Skeletal muscle tissue (tissue), 4 donors: ENCODE data around the gene SETD2. TPM values are rescaled to one million over a fixed set of nuclear protein-coding genes. Genes with fewer than 3 reads are reported as not detected.

Source experiments
- H3K27ac ChIP-seq: one replicate; pipeline ENCODE4 v1.7.0; 2013; ENCODE audit warnings: mild to moderate bottlenecking, low read depth, low read length, inconsistent platforms
- H3K27me3 ChIP-seq, 3 donors: one replicate each; pipeline ENCODE4 v1.7.0; 2013; ENCODE audit warnings: low read length in 3 of 3; ENCODE audit not compliant: control insufficient read depth in 3 of 3, insufficient read depth in 3 of 3
- H3K36me3 ChIP-seq, 3 donors: one replicate each; pipeline ENCODE4 v1.7.0; 2013; ENCODE audit warnings: low read length in 3 of 3; ENCODE audit not compliant: control insufficient read depth in 3 of 3, insufficient read depth in 3 of 3
- H3K4me1 ChIP-seq, 3 donors: one replicate each; pipeline ENCODE4 v1.7.0; 2013; ENCODE audit warnings: low read length in 3 of 3, mild to moderate bottlenecking in 3 of 3; ENCODE audit not compliant: control insufficient read depth in 3 of 3, insufficient read depth in 3 of 3
- H3K4me3 ChIP-seq, 3 donors: one replicate each; pipeline ENCODE4 v1.7.0; 2013; ENCODE audit warnings: low read length in 3 of 3
- H3K9ac ChIP-seq, 3 donors: one replicate each; pipeline ENCODE4 v1.7.0; 2013; ENCODE audit warnings: low read length in 3 of 3, mild to moderate bottlenecking in 3 of 3, moderate library complexity in 2 of 3, low read depth in 1 of 3
- H3K9me3 ChIP-seq, 3 donors: one replicate each; pipeline ENCODE4 v1.7.0; 2013; ENCODE audit warnings: low read length in 3 of 3; ENCODE audit not compliant: control insufficient read depth in 3 of 3
- total RNA-seq: library from RNA; depleted of rRNA; stranded (reverse); fragments of >200 nt; gene quantifications from one replicate; pipeline ENCODE4 v1.2.3, GENCODE V29; 2014
- donor health status: Osteomylitis.

SETD2 gene
- total RNA-seq, 1 donor from 2014 or later = 48.5 TPM

DNA sequence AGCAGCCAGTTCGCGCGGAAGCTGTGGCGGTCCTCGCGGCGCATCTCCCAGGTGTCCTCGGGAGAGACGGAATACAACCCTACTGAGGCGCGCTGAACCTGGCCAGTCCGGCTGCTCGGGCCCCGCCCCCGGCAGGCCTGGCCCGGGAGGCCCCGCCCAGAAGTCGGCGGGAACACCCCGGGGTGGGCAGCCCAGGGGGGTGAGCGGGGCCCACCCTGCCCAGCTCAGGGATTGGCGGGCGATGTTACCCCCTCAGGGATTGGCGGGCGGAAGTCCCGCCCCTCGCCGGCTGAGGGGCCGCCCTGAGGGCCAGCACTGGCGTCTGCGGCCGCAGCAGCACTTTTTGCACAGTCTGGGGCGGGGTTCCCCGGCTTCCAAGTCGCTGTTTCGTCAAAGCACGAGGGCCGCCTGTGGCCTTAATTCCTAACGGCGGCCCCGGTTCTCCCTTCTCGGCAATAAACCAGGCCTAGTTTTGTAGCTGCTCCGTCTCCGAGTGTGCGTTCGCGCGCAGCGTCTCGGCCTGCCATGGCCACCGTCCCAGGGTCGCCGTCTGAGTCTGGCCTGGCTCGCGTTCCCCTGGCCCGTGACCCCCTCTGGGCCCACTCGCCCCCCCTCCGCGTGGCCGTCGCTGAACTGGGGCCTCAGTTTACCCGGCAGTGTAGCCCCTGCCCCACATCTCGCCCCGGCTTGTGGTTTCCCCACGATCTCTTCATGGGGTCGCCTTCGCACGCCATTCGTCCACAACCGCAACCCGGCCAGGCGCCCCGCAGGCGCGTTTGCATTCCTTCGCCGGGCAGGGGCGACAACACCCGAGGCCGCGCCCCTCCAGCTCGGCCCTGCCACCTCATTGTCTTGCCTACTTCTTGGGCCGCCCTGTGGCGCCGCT is 154.4 kb downstream of the SETD2 start:
- peak overlapping the region; percentile 83 for H3K27ac ChIP-seq
- peaks cover 11 to 20% (median 19%) of the 10 kb centered on the region in 3 donors for H3K4me1 ChIP-seq
- H3K36me3 ChIP-seq = peaks cover 15 to 18% (median 16%) of the 10 kb centered on the region in 3 donors
- H3K9me3 ChIP-seq = no peaks in the 10 kb centered on the region
- H3K27me3 ChIP-seq = no peaks in the 10 kb centered on the region
- peak overlapping the region; percentile 87 to 93 (median 87) for H3K9ac ChIP-seq
- H3K4me3 ChIP-seq = peak overlapping the region; percentile 80 to 86 (median 85)

DNA sequence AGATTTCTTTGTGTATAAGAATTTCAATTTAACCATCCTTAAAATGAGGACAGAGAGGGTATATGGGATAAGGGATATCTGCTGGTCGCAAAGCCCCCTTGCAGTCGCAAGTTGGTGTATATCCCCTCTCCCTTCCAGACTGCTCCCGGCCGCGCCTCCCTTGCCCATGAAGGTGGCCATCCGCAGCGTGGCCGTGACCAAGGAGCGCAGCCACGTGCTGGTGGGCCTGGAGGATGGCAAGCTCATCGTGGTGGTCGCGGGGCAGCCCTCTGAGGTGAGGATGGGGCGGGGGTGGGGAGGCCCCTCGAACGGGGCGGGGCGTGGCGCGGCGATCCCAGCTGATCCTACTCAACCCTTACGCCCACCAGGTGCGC is 155.1 kb downstream of the SETD2 start:
- H3K9me3 ChIP-seq = no peaks in the 10 kb centered on the region
- peak overlapping the region in 2 of 3 donors; percentile 50 to 87 for H3K9ac ChIP-seq
- H3K4me3 ChIP-seq = peak overlapping the region; percentile 38 to 86 (median 61)
- H3K4me1 ChIP-seq = peaks cover 11 to 19% (median 19%) of the 10 kb centered on the region in 3 donors
- peaks cover 13 to 18% (median 15%) of the 10 kb centered on the region in 3 donors for H3K36me3 ChIP-seq
- H3K27me3 ChIP-seq = no peaks in the 10 kb centered on the region
- H3K27ac ChIP-seq = peak overlapping the region; percentile 83

GRCh38 chr3:47008234-47008796 is 155.6 kb downstream of the SETD2 start:
- peak overlapping the region in 1 of 3 donors; percentile 16 for H3K9ac ChIP-seq
- no peak overlapping the region for H3K4me3 ChIP-seq
- H3K27me3 ChIP-seq = no peaks in the 10 kb centered on the region
- H3K4me1 ChIP-seq = peaks cover 11 to 19% (median 19%) of the 10 kb centered on the region in 3 donors
- H3K36me3 ChIP-seq = peaks cover 13 to 21% (median 16%) of the 10 kb centered on the region in 3 donors
- no peaks in the 10 kb centered on the region for H3K9me3 ChIP-seq
- H3K27ac ChIP-seq = no peak overlapping the region

GRCh38 chr3:47007482-47008233 is 156.3 kb downstream of the SETD2 start:
- Histone ChIP-seq H3K9ac (no peak overlapping the region), H3K27ac (no peak overlapping the region), H3K27me3 (no peaks in the 10 kb centered on the region), H3K9me3 (no peaks in the 10 kb centered on the region), H3K36me3 (peaks cover 16 to 26% (median 20%) of the 10 kb centered on the region in 3 donors), H3K4me1 (peaks cover 10 to 17% (median 16%) of the 10 kb centered on the region in 3 donors), H3K4me3 (no peak overlapping the region)

GRCh38 chr3:47007001-47007400 is 156.9 kb downstream of the SETD2 start:
- Histone ChIP-seq H3K27me3 (no peaks in the 10 kb centered on the region), H3K9ac (no peak overlapping the region), H3K4me1 (peaks cover 8 to 17% (median 11%) of the 10 kb centered on the region in 3 donors), H3K36me3 (peaks cover 16 to 30% (median 19%) of the 10 kb centered on the region in 3 donors), H3K27ac (no peak overlapping the region), H3K4me3 (no peak overlapping the region), H3K9me3 (no peaks in the 10 kb centered on the region)

- peaks cover 19 to 38% (median 24%) of the 10 kb centered on the region in 3 donors for H3K36me3 ChIP-seq
- H3K4me3 ChIP-seq = no peak overlapping the region
- no peak overlapping the region for H3K9ac ChIP-seq
- no peaks in the 10 kb centered on the region for H3K9me3 ChIP-seq
- no peaks in the 10 kb centered on the region for H3K27me3 ChIP-seq
- H3K4me1 ChIP-seq = peaks cover 8 to 17% (median 11%) of the 10 kb centered on the region in 3 donors
- H3K27ac ChIP-seq = no peak overlapping the region
These were observed 157.7 kb downstream of the SETD2 start for GRCh38 chr3:47006145-47006651.

- Histone ChIP-seq H3K36me3 (peaks cover 21 to 43% (median 25%) of the 10 kb centered on the region in 3 donors), H3K27ac (no peak overlapping the region), H3K9me3 (no peaks in the 10 kb centered on the region), H3K4me3 (no peak overlapping the region), H3K27me3 (no peaks in the 10 kb centered on the region), H3K9ac (no peak overlapping the region), H3K4me1 (peaks cover 8 to 17% (median 11%) of the 10 kb centered on the region in 3 donors)
These were observed 158.4 kb downstream of the SETD2 start for GRCh38 chr3:47005212-47006144.

- H3K27ac ChIP-seq = no peak overlapping the region
- peaks cover 21 to 43% (median 28%) of the 10 kb centered on the region in 3 donors for H3K36me3 ChIP-seq
- H3K9ac ChIP-seq = no peak overlapping the region
- peaks cover 4 to 8% (median 4%) of the 10 kb centered on the region in 3 donors for H3K4me1 ChIP-seq
- no peak overlapping the region for H3K4me3 ChIP-seq
- no peaks in the 10 kb centered on the region for H3K27me3 ChIP-seq
- H3K9me3 ChIP-seq = no peaks in the 10 kb centered on the region
These were observed 159.3 kb downstream of the SETD2 start for GRCh38 chr3:47004369-47005211.
